MM.1S (cell line): ENCODE data around the gene CTRB1.

Experiments used
- CTCF ChIP-seq: fragments of 300-600 bp; sonication (generic); IDR thresholded peaks from 2 replicates; pipeline ENCODE4 v1.5.1; 2016; ENCODE audit warnings: antibody characterized with exemption, low read length, mixed read lengths
- EZH2 ChIP-seq: fragments of 300-600 bp; sonication (generic); optimal IDR thresholded peaks from 2 replicates; pipeline ENCODE3; 2017; ENCODE audit warnings: low read depth, mild to moderate bottlenecking, antibody characterized with exemption, low read length, mixed read lengths

- TF ChIP-seq EZH2 (no peak), CTCF (no peak)
These were observed 49.0 kb downstream of the CTRB1 start for GRCh38 chr16:75267631-75268264.
